GM12872 (cell line): Measurements from ENCODE around the gene LRRC23.

Experiments used
- TF ChIP-seq, protein P1 (sequence below): IDR thresholded peaks from 3 replicates; pipeline ENCODE4 v1.5.1; 2011; ENCODE audit warnings: low read depth, mild to moderate bottlenecking, low read length, moderate library complexity; ENCODE audit not compliant: insufficient read depth

LRRC23 gene

DNA sequence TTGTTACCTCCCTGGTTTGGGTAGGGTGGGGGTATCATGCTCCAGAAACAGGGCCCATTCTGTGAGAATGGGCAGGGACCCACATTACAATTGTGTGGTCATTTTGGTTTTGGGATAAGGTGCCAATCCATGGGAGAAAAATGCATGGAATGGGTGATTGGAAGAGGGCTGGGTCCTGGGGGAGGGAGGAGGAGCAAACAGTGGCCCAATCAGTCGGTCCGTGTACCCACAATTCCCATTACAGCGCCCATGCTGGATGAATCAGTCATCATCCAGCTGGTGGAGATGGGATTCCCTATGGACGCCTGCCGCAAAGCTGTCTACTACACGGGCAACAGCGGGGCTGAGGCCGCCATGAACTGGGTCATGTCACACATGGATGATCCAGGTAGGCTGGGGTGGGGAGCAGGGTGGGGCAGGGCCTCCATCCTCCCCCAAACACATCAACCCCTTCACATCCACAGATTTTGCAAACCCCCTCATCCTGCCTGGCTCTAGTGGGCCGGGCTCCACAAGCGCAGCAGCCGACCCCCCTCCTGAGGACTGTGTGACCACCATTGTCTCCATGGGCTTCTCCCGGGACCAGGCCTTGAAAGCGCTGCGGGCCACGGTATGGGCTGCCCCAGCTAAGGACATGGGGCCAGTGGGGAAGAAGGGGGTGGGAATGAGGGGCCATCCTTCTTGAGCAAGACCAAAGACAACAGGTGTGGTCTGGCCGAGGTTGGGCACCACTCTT lies 40.9 kb upstream of the LRRC23 start:
- TF ChIP-seq, protein P1, sequence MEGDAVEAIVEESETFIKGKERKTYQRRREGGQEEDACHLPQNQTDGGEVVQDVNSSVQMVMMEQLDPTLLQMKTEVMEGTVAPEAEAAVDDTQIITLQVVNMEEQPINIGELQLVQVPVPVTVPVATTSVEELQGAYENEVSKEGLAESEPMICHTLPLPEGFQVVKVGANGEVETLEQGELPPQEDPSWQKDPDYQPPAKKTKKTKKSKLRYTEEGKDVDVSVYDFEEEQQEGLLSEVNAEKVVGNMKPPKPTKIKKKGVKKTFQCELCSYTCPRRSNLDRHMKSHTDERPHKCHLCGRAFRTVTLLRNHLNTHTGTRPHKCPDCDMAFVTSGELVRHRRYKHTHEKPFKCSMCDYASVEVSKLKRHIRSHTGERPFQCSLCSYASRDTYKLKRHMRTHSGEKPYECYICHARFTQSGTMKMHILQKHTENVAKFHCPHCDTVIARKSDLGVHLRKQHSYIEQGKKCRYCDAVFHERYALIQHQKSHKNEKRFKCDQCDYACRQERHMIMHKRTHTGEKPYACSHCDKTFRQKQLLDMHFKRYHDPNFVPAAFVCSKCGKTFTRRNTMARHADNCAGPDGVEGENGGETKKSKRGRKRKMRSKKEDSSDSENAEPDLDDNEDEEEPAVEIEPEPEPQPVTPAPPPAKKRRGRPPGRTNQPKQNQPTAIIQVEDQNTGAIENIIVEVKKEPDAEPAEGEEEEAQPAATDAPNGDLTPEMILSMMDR: no peak

DNA sequence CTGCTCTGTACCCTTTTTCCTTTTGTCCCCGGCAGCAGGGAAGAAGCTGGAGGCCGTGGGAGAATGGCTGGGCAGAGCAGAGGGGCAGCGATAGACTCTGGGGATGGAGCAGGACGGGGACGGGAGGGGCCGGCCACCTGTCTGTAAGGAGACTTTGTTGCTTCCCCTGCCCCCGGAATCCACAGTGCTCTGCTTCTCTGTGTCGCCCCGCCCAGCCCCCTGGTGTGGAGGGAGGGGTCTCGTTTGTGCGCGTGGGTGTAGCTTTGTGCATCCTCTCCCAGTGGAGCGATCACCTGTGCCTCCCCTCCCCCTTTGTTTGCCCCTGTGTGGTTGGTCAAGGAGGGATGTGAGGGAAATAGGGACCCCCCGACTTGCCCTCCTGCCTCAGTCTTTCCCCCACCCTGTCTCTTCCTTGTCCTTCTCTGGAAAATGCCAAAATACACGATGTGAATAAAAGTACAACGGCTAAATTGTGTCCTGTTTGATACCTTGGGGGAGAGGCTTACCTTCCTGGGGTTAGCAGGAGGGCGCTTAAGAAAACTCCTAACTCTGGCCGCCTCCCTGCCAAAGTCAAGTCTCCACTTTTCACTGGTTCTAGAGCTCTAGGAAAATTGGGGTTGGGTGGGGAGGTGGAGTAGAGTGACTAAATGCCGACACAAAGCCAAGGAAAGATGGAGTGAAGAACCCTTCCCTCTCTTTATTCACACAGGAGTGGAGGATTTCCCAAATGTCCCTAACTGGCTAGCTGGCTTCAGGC lies 38.3 kb upstream of the LRRC23 start:
- TF ChIP-seq, protein P1: no peak

DNA sequence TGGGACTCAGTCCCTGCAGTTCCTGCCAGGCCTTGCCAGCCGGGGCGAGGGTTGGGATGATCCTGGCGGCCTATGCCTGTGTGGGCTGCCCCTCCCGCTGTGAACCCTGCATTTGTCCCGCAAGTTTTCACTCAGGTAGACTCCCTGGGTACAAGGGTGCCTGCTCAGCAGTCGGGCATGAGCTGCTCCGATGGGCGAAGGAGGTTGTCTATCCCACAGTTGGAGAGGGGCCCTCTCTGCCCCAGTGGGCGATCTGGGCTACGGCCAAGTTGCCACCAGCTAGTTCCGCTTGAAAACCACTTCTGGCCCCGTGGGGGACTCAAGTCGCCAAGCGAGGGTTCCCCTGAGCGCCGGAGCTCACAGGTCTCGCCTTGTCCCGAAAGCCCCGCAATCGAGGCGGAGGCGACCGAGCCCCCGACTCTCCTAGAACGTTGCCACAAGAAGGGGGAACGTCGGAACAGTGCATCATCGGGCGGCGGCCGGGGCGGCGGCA lies 37.7 kb upstream of the LRRC23 start:
- TF ChIP-seq, protein P1: no peak

DNA sequence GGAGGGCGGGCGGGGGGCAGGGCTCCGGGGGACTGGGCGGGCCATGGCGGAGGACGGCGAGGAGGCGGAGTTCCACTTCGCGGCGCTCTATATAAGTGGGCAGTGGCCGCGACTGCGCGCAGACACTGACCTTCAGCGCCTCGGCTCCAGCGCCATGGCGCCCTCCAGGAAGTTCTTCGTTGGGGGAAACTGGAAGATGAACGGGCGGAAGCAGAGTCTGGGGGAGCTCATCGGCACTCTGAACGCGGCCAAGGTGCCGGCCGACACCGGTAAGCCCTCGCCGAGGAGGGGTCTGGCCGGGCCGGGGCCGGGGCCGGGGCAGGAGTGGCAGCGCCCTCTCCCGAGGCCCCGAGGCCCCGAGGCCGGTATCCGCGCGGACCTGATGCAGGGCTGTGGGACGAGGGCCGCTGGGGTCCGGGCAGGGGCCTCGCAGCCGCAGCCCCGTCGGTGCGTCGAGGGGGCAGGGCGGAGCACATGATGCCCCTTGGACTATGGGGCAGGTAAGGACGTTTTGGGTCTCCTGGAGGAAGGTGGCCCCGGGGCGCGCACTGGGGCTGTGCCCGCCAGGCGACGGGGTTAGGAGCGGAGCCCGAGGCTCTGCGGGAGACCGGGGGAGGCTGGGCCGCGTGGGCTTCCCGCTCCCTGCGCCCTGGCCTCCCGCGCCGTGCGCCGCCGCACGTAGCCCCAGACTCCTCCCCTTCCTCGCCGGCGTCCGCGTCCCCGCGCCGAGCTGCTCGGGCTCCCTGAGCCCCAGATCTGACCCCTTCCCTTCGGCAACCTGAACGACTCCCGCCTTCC lies 37.0 kb upstream of the LRRC23 start, which contains the start of gene TPI1:
TPI1 (plus strand) TSS at position 119 of the 798 bp plus-strand sequence; CDS start at position 155, 36 bp downstream.
- TF ChIP-seq, protein P1: 0 out of 3 replicates have a peak, but pooled peaks have one; percentile 1

DNA sequence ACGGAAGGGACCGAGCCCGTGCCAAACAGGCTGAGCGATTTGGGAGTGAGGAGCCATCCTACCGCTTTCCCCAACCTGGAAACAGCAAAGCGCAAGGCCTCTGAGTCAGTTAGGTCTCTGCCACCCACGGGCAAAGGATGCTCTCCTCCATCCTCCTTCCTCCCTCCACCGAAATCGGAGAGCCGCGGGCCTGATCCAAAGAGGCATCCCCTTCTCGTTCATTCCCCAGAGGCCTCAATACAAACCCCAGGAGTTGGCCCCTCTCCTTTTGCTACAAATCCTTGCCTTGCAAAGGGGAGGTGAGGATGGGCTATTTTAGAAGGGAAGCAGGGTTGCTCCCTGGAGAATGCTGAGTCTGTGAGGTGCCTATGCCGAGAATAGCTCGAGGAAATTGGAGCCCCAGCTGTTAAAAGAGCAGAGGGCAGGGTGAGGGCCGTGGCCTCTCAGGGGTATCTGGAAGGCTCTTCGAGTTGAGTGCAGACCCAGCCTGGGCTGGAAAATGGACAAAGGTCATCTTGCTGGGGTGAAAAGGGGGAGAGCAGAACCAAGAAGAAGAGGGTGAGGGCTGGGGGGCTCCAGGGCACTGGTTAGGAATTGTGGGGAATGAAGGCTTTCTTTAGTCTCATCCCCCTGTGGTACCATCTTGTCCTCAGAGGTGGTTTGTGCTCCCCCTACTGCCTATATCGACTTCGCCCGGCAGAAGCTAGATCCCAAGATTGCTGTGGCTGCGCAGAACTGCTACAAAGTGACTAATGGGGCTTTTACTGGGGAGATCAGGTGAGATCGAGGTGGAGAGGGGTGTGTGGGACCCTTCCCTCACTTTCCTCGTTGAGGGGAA lies 36.2 kb upstream of the LRRC23 start:
- TF ChIP-seq, protein P1: peak; percentile 43; the same call in 2 of the 3 replicates

DNA sequence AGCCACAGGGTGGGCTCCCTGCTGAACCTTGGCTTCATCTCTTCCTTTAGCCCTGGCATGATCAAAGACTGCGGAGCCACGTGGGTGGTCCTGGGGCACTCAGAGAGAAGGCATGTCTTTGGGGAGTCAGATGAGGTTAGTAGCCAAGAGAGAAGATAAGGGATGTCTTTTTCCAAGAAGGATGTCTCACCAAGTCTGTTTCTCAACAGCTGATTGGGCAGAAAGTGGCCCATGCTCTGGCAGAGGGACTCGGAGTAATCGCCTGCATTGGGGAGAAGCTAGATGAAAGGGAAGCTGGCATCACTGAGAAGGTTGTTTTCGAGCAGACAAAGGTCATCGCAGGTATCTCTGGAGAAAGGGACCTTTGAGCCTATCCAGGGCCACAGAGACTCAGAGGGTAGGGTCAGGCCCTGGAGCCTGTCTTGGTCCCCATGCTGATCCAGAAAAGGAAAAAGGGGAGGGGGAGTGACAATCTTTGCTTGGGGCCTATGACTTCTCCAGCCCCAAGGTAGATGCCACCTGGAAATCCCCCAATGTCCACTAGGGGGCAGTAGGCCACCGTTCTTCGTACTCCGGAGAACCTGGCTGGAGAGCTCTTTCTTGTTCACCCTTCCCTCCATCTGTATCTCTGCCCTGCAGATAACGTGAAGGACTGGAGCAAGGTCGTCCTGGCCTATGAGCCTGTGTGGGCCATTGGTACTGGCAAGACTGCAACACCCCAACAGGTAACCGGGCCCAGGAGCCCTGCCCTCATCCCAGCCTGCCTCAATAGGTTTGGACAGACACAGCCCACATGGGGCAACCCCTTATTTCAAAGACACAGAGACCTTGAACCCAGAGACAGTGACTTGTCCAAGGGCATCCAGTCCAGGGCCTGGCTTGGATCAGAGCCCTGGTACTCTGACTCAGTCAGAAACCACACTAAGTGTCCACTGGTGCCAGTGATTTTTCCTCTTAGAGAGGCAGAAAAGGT lies 35.3 kb upstream of the LRRC23 start:
- TF ChIP-seq, protein P1: peak; percentile 95
